GM18505 (cell line): ENCODE data around the gene UQCC5.

Source experiments
- ATAC-seq: cut with Tn5 transposase; IDR thresholded peaks from one replicate; pipeline ENCODE4 v1.9.1; 2021; ENCODE audit not compliant: unreplicated experiment
- POLR2A ChIP-seq: IDR thresholded peaks from 4 replicates; pipeline ENCODE4 v1.6.1; 2011; ENCODE audit warnings: borderline replicate concordance; ENCODE audit not compliant: insufficient read depth, insufficient read length; ENCODE audit errors: extremely low read depth

Gene UQCC5

DNA sequence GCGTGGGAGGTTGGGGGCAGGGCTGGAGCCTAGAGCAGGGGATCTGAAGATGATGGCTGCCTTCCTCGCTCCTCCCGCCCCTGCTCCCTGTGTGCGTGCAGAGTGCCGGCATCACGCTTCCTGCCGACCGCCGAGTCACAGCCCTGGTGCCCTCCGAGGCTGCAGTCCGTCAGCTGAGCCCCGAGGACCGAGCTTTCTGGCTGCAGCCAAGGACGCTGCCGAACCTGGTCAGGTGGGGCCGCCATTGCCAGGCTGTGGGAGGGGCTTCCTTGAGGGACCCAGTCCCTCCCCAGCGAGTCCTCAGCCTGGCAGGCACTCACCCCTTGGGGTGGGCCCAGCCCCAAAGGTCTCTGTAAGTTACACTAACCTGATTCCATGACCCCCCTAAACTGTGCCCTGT, 23.7 kb upstream of the UQCC5 start:
- ATAC-seq, result no peak
- TF ChIP-seq POLR2A, result no peak

DNA sequence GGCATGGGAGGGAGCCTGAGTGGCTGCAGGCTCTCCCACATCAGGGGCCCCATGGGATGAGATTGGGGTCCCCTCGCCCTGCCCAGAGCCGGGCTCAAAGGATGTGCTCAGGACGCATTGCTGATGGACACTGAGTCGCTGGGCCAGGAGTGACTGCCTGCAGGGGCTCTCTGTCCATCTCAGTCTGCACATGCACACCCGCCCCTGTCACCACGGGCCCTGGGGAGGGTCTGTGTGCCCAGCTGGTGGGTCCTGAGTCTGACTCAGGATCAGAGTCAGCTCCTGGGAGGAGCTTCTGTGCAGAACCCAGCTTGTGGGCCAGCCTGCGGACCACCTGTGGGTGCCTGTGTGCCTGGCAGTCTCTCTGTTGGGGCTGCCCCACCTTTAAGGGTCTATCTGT, 23.1 kb upstream of the UQCC5 start:
- ATAC-seq, result no peak
- TF ChIP-seq POLR2A, result no peak

DNA sequence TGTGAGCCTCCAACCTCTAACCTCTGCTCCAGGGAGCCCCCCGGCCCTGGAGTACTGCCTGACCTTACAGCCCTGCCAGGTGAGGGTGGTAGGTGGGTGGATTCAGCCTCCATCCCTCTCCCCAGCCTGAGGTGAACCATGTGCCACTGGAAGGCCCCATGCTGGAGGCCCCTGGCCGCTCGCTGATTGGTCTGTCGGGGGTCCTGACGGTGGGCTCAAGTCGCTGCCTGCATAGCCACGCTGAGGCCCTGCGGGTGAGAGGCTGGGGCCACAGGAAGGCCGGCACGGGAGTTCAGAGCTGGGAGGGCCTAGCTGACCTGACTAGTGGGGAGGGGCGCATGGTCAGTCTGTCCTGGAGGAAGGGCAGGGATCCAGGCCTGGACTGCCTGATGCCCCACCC, 21.8 kb upstream of the UQCC5 start:
- no peak for TF ChIP-seq POLR2A
- no peak for ATAC-seq

DNA sequence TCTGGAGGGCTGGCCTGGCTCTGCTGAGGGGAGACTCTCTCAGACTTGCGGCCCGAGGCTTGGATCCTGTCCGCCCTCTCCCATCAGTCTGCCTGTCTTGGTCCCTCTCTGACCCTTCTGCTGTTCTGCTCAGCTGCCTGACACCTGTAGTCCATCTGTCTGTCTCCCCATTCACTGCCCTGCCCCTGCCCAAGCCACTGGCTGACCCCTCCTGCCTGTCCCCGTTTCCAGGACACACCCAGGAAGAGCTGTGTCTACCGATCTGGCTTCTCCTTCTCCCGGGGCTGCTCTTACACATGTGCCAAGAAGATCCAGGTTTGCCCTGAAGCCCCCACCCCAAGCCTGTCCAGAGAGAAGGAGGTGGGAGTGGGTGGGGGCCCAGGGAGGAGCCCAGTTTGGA, 21.2 kb upstream of the UQCC5 start:
- no peak for TF ChIP-seq POLR2A
- no peak for ATAC-seq

DNA sequence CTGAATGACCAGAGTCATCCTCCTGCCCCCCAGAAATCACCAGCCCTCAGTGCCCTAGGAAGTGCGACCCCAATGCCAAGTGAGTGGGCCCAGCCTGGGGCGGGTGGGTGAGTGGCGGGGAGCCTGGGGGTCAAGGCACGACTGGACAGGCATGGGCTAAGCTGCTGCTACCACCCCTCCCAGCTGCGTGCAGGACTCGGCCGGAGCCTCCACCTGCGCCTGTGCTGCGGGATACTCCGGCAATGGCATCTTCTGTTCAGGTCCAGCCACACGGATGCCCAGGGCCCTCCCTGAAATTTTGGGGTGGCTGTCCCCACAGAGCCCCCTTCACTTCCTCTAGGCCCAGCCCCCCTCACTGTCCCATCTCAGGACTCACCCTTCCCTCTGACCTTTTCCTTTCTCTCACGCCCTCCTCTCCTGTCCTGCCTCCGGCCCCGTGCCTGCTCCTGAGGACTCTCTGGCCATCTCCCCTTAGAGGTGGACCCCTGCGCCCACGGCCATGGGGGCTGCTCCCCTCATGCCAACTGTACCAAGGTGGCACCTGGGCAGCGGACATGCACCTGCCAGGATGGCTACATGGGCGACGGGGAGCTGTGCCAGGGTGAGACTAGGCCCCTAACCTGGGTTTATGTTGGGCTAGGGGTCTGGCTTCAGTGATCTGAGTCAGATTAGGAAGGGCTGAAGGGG, 19.8 kb upstream of the UQCC5 start:
- no peak for TF ChIP-seq POLR2A
- ATAC-seq, result no peak

DNA sequence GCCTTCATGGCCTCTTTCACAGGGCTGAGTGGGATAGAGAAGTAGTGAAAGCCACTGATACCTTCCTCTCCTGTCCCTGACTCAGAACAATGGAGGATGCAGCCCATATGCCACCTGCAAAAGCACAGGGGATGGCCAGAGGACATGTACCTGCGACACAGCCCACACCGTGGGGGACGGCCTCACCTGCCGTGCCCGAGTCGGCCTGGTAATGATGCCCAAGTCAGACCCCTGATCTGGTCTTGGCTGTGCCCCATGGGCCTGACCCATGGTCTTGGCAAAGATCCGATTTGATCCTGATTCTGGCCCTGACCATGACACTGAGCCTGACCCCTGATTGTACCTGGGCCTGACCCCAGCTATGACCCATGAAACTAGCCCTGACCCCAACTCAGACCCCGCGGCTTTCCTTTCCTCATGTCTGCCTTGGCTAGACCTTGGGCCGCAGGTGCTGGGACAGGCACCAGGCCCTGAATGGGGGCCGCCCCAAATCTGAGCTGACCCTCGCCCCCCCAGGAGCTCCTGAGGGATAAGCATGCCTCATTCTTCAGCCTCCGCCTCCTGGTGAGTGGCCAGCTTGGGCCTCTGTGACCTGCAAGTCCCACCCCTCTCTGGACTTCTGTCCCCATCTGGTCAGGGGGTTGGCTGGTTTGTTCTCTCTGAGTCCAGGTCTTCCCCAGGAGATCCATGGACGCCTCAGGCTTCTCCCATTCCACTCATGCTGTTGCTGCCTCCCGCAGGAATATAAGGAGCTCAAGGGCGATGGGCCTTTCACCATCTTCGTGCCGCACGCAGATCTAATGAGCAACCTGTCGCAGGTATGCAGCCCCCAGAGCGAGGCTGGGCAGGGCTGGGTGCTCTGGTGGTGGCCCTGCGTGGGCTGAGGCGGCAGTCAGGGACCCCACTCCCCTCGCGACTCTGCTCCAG, 18.3 kb upstream of the UQCC5 start:
- no peak for ATAC-seq
- TF ChIP-seq POLR2A, result no peak

DNA sequence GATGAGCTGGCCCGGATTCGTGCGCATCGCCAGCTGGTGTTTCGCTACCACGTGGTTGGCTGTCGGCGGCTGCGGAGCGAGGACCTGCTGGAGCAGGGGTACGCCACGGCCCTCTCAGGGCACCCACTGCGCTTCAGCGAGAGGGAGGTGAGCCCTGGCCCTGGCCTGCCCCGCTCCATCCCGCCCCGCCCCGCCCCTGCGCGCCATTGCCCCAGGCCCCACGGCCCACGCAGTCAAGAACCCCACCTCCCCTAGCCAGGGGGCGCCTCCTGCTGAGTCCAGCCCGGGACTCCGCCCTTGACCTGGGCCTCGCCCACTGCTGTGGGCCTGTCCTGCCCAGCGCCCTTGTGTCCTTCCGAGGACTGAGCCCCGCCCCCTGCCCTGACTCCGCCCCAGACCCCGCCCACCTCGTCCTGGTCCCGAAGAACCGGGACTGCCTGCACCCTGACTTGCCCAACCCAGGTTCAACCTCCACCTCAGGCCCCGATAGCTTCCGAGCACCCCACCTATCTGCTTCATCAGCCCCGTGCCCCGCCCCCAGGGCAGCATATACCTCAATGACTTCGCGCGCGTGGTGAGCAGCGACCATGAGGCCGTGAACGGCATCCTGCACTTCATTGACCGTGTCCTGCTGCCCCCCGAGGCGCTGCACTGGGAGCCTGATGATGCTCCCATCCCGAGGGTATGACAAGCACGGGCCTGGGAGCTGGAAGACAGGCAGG, 17.5 kb upstream of the UQCC5 start:
- ATAC-seq, result no peak
- TF ChIP-seq POLR2A, result no peak

DNA sequence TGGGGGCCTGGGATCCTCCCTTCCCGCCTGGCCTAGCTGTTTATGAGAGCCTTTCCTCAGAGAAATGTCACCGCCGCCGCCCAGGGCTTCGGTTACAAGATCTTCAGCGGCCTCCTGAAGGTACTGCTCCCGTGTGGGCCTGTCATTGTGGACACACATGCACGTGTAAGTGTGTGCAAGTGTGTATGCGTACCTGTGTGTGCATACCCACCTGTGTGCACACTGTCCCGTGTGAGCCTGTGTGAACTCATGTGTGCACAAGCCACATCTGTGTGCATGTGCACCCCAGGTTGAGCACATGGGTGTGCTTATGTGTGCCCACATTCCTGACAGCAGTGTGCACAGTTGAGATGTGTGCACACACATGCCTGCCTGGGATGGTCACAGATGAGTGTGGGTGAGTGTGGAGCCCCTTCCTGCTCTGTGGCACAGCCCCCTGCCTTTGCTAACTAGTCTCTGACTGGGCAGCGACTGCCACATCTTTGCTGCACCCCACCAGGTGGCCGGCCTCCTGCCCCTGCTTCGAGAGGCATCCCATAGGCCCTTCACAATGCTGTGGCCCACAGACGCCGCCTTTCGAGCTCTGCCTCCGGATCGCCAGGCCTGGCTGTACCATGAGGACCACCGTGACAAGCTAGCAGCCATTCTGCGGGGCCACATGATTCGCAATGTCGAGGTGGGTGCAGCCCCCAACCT, 16.8 kb upstream of the UQCC5 start:
- no peak for TF ChIP-seq POLR2A
- no peak for ATAC-seq

DNA sequence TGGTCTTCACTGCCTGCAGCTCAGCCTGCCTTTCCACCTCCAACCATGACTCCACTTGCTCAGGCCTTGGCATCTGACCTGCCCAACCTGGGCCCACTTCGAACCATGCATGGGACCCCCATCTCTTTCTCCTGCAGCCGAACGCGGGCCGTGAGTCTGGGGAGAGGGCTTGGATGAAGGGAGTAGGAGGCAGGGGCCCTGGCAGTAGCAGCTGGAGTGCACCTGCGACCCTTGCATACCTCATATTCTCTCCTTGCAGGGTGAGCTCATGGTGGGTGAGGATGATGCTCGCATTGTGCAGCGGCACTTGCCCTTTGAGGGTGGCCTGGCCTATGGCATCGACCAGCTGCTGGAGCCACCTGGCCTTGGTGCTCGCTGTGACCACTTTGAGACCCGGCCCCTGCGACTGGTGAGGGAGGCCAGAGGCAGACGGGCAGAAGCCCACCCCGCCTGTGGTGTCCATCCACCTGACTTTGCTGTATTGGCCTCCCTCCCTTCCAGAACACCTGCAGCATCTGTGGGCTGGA, 16.2 kb upstream of the UQCC5 start:
- no peak for ATAC-seq
- no peak for TF ChIP-seq POLR2A

DNA sequence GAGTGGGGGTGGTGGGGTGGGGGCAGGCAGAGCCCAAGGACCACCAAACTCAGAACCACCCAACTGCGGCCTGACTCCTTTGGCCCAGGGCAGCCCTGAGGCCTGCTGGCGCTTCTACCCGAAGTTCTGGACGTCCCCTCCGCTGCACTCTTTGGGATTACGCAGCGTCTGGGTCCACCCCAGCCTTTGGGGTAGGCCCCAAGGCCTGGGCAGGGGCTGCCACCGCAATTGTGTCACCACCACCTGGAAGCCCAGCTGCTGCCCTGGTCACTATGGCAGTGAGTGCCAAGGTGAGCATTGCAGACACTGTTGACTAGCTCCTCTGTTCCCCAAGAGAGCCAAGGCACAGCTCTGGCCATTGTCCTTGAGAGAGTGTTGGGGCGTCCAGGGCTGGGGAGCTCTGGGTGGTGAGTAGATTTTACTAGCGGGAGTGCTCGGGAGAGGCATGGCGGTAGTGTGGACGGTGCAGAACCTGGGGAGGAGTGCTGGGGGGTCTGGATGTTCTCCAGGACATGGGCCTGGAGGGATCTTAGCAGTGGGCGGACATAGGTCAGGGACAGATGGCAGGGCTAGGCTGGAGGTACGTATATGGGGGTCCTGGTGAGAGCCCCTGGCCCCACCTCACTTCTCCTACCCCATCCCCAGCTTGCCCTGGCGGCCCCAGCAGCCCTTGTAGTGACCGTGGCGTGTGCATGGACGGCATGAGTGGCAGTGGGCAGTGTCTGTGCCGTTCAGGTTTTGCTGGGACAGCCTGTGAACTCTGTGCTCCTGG, 15.5 kb upstream of the UQCC5 start:
- no peak for TF ChIP-seq POLR2A
- ATAC-seq, result no peak

DNA sequence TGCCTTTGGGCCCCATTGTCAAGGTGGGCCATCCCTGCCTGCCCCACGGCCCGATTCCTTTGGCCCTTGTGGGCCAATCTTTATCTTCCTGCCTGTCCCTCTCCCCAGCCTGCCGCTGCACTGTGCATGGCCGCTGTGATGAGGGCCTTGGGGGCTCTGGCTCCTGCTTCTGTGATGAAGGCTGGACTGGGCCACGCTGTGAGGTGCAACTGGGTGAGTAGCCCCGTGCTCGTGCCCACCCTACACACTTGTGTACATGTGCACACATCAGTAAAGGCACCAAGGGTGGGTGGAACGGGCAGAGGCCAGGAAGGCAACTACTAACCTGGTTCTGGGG, 14.9 kb upstream of the UQCC5 start:
- TF ChIP-seq POLR2A, result no peak
- ATAC-seq, result no peak
